ENCODE results near the gene BCO2.

The BCO2 gene

GRCh38 chr11:112215621-112216020 lies 40.3 kb downstream of the BCO2 start:
- DNase-seq (ENCODE audit: low read depth) = no peak

DNA sequence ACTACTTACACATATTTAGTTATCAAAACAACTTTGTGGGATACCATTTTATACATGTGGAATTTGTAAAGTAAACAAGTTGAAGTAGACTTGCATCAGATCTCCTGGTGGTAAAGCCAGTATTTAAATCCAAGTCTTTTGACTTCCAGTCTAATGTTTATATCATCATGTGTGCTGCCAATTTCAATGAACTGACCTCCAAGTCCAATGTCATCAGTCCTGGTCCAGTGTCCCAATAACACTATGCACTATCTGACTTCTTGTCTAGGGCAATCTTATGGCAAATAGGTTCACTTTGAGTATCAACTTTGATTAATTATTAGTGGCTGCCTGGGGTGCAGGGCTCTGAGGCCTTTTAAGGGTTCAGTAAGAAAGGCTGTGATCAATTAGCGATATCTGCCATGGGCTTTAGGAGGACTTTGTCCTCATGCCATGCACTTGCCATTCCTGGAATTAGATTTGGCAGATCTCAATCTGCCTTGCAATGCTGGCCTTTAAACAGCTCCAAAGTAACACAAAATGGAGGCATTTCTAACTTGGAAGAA lies 41.3 kb downstream of the BCO2 start:
- no peak for DNase-seq (ENCODE audit: low read depth)

DNA sequence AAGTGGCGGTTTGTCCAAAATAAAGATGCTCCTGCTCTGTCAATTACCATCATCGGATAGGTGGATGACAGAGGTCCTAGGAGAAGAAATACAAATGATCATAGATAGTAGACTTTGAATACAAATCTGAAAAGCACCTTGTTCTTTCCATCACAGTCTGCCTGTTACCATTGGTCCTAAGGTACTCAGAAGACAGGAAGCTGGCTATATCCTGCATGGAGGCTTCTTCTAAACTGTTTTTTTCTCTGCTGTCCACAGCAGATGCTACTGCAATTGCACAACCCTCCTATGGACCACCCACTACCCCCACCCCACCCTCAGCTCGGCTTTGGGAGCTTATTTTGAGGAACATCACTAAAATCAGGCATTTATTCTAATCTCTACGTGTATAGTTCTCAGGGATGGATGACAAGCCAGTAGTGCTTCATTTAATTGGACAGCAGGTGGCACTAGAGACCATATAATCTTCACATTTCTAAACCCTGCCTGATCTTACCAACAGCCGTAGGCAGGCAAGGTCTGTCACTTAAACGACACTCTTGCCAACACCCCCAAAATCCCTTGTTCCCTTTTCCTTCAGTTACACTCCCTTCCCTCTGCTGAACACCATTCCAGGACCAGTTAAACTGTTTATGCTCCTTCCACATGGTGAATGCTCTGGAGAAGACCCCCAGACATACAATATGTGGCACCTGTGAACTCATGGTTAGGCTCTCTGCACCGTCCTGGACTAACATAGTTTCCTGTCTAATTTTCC lies 44.3 kb downstream of the BCO2 start:
- no peak for DNase-seq (ENCODE audit: low read depth)

DNA sequence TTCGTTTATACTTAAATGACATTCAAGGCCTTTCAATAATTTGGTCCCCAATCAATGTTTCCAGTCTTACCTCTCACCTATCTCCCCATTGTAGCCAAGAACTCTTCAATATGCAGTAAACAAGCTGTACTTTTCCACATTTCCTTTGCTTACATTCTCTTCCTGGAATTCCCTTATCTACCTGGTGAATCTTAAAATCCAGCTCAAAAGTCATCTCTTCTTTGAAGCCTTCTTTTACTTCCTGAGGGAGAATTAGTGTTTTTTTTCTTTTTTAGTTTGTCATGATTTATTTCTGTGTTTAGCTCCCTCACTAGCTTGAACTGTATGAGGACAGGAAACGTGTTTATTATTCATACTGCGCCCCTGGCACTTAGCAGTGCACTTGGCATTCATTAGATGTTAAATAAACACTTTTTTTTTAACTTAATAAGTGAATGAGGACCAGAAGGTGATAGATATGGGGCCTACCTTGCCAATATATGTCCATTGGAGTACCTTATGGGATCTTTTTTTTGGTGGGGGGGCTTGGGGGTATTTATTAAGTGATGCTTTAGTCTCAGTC lies 46.0 kb downstream of the BCO2 start:
- no peak for DNase-seq (ENCODE audit: low read depth)

GRCh38 chr11:112222303-112222702 lies 47.0 kb downstream of the BCO2 start:
- no peak for DNase-seq (ENCODE audit: low read depth)

DNA sequence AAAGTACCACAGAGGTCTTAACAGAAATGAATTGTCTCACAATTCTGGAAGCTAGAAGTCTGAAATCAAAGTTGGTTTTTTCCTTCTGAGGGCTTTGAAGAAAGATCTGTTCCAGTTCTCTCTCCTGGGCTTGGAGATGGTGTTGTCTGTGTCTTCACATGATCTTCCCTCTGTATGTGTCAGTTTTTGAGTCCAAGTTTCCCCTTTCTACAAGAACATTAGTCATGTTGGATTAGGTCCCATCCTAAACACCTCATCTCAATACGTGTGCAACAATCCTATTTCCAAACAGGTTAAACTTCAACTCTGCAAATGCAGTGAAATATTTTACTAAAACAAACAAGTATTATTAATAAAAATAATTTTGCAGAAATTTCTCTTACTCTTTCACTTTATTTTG lies 47.8 kb downstream of the BCO2 start:
- no peak for DNase-seq (ENCODE audit: low read depth)

DNA sequence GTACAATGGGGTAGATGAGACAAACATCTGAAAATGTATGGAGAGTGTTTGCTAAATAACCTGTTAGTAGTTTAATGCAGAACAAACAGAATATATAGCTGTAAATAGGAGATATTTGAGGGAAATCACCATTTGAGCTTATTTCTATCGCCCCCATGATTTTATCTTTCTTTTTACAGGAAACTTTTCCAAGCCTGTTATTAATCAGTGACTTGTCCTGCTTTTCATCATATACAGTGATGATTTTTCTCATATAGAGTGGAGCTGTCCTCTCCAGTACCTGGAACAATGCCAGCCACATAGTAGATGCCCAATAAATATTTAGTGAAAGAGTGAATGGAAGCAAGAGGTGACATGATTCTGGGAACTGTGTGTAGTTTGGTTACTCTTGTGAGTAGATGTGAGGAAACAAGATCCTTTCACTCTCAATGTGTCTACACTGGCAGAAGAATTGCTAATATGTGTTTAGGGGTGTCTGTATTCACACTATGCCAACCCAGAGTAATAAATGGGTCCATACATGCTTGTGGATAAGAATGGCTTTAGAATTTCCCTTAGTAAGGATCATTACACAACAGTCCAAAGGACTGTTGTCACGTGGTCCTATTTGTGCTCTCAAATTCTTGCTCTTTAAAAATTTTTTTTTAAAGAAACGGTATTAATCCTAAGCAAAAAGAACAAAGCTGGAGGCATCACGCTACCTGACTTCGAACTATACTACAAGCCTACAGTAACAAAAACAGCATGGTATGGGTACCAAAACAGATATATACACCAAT lies 48.6 kb downstream of the BCO2 start:
- DNase-seq (ENCODE audit: low read depth) = no peak

DNA sequence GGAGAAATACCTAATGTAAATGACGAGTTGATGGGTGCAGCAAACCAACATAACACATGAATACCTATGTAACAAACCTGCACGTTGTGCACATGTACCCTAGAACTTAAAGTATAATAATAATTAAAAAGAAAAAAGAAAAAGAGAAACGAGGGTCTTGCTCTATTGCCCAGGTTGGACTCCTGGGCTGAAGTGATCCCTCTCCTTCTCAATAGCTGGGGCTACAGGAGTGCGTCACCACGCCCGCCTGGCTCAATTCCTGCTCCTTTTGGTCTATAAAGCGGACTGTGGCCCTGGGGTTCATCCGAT lies 50.4 kb downstream of the BCO2 start:
- DNase-seq (ENCODE audit: low read depth) = no peak

- DNase-seq (ENCODE audit: low read depth) = peak; percentile 78
Measured at GRCh38 chr11:112226062-112226830, 50.9 kb downstream of the BCO2 start, which contains the start of gene PTS. PTS (plus strand) TSS chr11:112226428; CDS start chr11:112226444, 16 bp downstream.

DNA sequence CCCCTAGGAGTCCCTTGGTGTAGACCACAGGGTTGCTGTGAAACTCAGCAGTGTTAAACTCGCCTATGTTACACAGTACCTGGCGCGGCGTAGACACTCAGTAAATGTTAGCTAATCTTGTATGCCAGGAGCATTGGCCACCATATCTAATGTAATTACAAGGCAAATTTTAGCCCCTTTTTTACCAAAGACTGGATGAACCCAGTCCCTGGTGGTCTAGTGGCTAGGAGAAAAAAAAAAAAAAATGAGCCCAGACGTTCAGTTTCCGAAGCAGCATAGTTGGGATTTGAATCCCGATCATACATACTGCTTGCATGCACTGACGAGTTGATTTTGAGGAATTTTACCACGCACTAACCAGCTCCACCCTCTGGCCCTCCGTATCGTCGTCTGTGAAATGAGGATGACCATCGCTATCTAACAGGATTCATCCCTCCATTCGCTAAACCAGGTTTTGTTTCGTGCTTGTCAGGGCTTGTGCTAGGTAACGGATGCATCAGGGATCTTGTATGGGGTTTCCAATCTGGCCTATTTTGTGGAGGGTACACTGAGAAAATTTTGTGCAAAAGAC lies 51.6 kb downstream of the BCO2 start:
- no peak for DNase-seq (ENCODE audit: low read depth)

- DNase-seq (ENCODE audit: low read depth) = no peak
Measured at GRCh38 chr11:112227471-112227870, 52.2 kb downstream of the BCO2 start.

DNA sequence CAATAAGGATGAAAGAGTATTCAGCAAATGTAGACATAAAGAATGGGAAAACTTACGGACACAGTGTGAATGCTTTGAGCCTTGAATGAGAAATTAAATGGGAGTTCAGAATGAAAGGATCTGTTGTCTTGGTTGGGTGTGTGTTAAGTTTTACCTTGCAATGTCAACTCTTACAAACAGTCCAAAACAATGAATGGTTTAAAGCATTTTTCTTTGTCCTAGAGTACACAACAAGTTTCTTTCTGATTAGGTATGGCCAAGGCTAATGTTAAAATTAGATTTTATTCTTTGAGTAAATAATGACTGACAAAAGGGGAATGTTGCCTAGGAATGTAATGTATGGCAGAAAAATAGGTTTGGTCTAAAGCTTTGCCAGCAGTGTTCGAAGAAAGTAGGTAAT lies 53.4 kb downstream of the BCO2 start:
- DNase-seq (ENCODE audit: low read depth) = no peak

DNA sequence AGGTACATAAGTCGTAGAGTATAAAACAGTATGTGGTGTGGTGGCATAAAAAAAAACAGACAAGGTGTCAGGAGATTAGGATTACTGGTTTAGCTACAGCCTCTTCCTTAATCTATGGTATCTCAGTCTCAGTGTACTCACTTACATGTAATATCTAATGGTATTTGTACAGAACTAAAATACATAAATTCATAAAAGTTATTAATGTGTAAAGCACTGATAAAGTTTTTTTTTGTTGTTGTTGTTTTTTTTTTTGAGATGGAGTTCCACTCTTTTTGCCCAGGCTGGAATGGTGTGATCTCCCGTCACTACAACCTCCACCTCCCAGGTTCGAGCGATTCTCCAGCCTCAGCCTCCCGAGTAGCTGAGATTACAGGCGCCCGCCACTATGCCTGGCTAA lies 53.8 kb downstream of the BCO2 start:
- DNase-seq (ENCODE audit: low read depth) = no peak

DNA sequence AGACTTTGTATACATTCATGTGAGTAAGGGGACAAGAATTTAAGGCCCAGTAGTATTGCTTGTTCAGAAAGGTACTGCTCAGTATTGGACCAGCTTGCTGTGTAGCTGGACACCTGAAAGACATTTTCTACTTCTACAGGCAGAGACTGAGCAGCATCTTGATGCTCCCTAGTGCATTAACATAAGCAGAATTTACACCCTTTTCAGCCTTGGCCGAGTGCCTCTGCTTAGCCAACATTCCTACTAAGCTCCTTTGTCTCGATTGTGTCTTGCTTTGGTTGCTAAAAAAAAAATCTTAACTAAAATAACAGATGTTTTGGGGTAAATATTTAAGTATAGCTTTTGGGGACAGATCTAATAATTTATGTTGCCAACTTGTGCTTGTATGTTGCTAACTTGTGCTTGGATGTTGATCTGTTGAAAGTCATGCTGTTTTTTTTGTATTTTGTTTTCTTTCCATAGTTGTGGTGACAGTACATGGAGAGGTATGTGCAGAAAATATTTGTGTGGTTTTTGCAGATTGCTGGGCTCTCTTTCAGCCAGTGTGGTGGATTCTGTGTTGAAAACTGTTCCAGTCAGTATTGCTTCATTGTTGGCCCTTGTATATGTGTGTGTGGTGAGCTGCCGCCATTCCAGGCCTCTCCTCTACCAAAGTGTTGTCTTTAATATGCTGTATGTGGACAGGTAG lies 54.6 kb downstream of the BCO2 start:
- no peak for DNase-seq (ENCODE audit: low read depth)

GRCh38 chr11:112231952-112232351 lies 56.6 kb downstream of the BCO2 start:
- DNase-seq (ENCODE audit: low read depth) = no peak

DNA sequence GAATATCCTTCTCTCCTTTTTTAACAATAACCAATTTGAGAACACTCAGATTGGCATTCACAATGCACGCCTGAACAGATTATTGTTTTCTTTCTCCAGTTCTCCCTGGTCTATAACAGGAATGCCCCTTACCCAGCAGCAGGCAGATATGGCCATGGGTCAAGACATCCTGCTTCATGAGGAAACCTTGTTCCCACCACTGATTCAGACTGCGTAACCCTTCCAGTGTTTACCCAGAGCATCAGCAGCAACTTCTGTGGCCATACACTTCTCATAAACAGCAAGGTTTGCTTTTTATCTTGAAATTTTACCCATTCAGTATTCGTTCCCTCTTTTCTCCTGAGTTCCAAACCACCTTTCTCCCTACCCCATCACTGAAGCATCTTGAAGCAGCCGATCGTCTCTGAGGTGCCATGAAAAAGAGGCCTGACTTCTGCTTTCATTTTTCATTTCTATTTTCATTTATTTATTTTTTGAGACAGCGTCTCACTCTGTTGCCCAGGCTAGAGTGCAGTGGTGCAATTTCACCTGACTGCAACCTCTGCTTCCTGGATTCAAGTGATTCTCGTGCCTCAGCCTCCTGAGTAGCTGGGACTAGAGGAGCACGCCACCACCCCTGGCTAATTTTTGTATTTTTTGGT lies 60.6 kb downstream of the BCO2 start:
- no peak for DNase-seq (ENCODE audit: low read depth)

DNA sequence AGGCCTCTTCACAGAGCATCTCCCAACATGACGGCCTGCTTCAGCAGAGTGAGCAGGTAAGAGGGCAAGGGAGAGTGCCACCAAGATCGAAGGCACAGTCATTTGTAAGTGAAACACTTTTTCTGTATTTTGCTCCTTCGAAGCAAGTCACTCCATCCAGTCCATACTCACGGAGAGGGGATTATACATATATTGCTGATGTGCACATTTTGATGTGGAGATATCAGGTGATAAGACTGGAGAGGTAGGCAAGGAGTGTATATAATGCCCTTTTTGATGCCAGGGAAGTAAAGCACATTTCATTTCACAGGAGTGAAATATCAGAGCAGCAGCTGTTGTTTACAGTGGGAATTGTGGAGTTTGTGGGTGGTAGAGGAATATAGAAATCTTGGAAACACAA lies 62.1 kb downstream of the BCO2 start:
- no peak for DNase-seq (ENCODE audit: low read depth)

DNA sequence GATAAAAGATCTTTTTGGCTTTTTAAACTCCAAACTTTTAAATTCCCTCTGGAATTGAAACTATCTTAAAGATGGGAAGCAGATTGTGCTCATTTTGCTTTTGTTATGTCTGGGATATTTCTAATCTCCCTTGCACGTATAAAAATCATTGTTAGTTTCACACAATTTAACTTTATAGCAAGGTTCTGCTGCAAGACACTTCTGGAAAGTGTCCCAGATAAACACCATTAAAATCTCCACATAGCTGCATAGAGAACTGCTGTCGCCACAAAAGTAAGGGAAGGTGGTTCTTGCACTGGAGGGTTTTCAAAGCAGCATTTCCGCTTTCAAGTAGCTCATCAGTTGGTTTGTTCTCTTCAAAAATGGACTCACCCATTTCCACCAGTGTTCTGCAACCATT lies 62.7 kb downstream of the BCO2 start:
- DNase-seq (ENCODE audit: low read depth) = no peak

GRCh38 chr11:112241486-112241885 lies 66.2 kb downstream of the BCO2 start:
- no peak for DNase-seq (ENCODE audit: low read depth)

DNA sequence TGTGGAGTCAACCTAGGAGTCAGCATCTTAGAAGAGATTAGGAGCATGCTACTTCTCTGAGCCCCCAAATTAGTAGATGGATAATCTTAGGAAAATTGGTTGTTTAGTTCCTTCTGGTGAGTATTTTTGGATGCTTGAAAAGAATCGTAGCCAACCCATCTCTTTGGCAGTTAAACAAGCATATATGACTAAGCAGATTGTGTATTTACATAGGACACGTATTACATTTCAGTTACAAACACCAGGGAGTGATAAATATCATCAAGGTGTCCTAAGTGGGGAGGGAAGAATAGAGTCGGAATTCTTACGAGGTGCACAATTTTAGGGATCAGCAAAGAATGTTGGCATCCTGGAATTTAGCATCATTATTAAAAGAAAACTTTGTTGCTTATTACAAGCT lies 71.9 kb downstream of the BCO2 start:
- DNase-seq (ENCODE audit: low read depth) = no peak

- DNase-seq (ENCODE audit: low read depth) = no peak
Measured at GRCh38 chr11:112248201-112248600, 72.9 kb downstream of the BCO2 start.

Measured in stimulated activated CD8-positive, alpha-beta memory T cell treated with anti-CD3 and anti-CD28 coated beads, Interleukin-4, amount 100 ng/mL, for 24 hours (primary cell).